Hindlimb muscle (tissue), 1 donor: ENCODE data around the gene PSMD13. TPM values are rescaled to one million over a fixed set of nuclear protein-coding genes. Genes with fewer than 3 reads are reported as not detected.
"Not testable (repeated sequence)": the region's sequence is repeated elsewhere in the genome, so short reads cannot be mapped to it uniquely, and the experiment has no call there.

Experiments used
- DNase-seq: peaks from one replicate; pipeline ENCODE4 v3.0.0-alpha.2; 2013
- polyA plus RNA-seq: library from polyadenylated mRNA; unstranded; fragments of 120-200 nt; gene quantifications from one replicate; pipeline ENCODE4 v1.2.1, GENCODE V29; 2013; ENCODE audit not compliant: insufficient read length

The PSMD13 gene
- 87.5 TPM for polyA plus RNA-seq

GRCh38 chr11:236774-237767, at the start of gene PSMD13:
Gene PSMD13 (plus strand): TSS chr11:236976. CDS start chr11:237050, 74 bp downstream.
- peak; percentile 92 for DNase-seq

GRCh38 chr11:189200-189783, 47.5 kb upstream of the PSMD13 start:
- DNase-seq: not testable (repeated sequence)

- not testable (repeated sequence) for DNase-seq
Measured at GRCh38 chr11:189843-190311, 46.9 kb upstream of the PSMD13 start.

GRCh38 chr11:190546-190945, 46.2 kb upstream of the PSMD13 start:
- not testable (repeated sequence) for DNase-seq

- DNase-seq: not testable (repeated sequence)
Measured at GRCh38 chr11:191490-192478, 45.0 kb upstream of the PSMD13 start.

- DNase-seq: not testable (repeated sequence)
Measured at GRCh38 chr11:192674-193128, 44.1 kb upstream of the PSMD13 start, which contains the start of gene SCGB1C1. Gene SCGB1C1 (plus strand): TSS chr11:193078. CDS start chr11:193100, 22 bp downstream.

- not testable (repeated sequence) for DNase-seq
Measured at GRCh38 chr11:193481-193880, 43.3 kb upstream of the PSMD13 start.

- no peak for DNase-seq
Measured at GRCh38 chr11:196786-197731, 39.7 kb upstream of the PSMD13 start.

GRCh38 chr11:197741-198235, 39.0 kb upstream of the PSMD13 start:
- DNase-seq: no peak

- DNase-seq: no peak
Measured at GRCh38 chr11:198236-198806, 38.5 kb upstream of the PSMD13 start.

- no peak for DNase-seq
Measured at GRCh38 chr11:199004-199581, 37.7 kb upstream of the PSMD13 start.

- DNase-seq: no peak
Measured at GRCh38 chr11:199782-200181, 37.0 kb upstream of the PSMD13 start.

GRCh38 chr11:200224-201003, 36.4 kb upstream of the PSMD13 start:
- DNase-seq: no peak

GRCh38 chr11:201966-202365, 34.8 kb upstream of the PSMD13 start:
- no peak for DNase-seq

GRCh38 chr11:202490-202889, 34.3 kb upstream of the PSMD13 start:
- no peak for DNase-seq

- DNase-seq: no peak
Measured at GRCh38 chr11:203056-203944, 33.5 kb upstream of the PSMD13 start.

GRCh38 chr11:203945-204586, 32.7 kb upstream of the PSMD13 start:
- DNase-seq: no peak
